ENCODE measurements around the gene RCCD1.

DNA sequence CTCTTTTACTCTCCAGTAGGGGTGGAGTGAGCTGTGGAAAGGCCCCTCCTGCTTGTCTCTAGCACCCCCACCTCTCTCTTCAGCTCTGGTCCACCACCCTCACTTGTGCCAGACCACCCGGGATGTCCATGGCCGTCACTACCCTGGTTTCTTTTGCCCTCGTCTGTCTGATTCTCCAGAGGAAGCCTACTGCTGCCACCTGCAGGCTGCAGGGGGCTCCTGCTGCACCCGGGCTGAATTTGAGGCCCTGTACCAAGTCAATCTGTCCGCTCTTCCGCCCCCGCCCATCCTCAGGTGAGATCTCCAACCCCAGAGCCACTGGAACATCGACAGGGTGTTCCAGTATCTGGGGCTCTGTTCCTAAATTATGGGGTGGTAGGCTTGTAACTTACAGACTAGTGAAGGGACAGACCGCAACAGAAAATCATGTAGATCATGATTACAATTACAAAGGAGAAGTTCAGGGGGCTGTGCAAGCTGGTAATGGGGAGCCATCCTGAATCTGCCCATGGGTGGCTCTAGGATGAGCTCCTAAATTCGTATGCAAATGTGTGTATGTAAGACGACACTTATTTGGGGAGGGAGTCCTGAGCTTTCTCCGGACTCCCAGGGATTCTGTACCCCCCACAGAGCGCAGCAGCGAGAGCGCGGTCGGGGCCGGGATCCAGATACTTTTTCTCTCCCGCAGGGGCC lies 20.3 kb upstream of the RCCD1 start:
- TF ChIP-seq RAD21 (CRISPR knock-in tag; conservative IDR thresholded peaks at IDR 0.05 in 1 of 2, IDR thresholded peaks at IDR 0.05 in 1 of 2) (peak; percentile 61 to 82), EHMT2 (IDR thresholded peaks at IDR 0.05) (no peak), MECOM (CRISPR knock-in tag; IDR thresholded peaks at IDR 0.05) (no peak), POLR2A (conservative IDR thresholded peaks at IDR 0.05) (no peak), FIP1L1 (IDR thresholded peaks at IDR 0.05; ENCODE audit: low read depth, low read length, poor library complexity, severe bottlenecking) (no peak), TRIM24 (IDR thresholded peaks at IDR 0.05) (no peak), ATF1 (CRISPR knock-in tag; IDR thresholded peaks at IDR 0.05) (no peak), ATF1 (tag; IDR thresholded peaks at IDR 0.05) (no peak), ZNF280A (IDR thresholded peaks at IDR 0.05; ENCODE audit: low read depth, partially characterized antibody) (no peak), FOXA1 (IDR thresholded peaks at IDR 0.05; ENCODE audit: borderline replicate concordance) (no peak), MCM3 (IDR thresholded peaks at IDR 0.05) (no peak), GTF2A2 (tag; IDR thresholded peaks at IDR 0.05) (no peak)
- TF ChIP-seq, protein P1, sequence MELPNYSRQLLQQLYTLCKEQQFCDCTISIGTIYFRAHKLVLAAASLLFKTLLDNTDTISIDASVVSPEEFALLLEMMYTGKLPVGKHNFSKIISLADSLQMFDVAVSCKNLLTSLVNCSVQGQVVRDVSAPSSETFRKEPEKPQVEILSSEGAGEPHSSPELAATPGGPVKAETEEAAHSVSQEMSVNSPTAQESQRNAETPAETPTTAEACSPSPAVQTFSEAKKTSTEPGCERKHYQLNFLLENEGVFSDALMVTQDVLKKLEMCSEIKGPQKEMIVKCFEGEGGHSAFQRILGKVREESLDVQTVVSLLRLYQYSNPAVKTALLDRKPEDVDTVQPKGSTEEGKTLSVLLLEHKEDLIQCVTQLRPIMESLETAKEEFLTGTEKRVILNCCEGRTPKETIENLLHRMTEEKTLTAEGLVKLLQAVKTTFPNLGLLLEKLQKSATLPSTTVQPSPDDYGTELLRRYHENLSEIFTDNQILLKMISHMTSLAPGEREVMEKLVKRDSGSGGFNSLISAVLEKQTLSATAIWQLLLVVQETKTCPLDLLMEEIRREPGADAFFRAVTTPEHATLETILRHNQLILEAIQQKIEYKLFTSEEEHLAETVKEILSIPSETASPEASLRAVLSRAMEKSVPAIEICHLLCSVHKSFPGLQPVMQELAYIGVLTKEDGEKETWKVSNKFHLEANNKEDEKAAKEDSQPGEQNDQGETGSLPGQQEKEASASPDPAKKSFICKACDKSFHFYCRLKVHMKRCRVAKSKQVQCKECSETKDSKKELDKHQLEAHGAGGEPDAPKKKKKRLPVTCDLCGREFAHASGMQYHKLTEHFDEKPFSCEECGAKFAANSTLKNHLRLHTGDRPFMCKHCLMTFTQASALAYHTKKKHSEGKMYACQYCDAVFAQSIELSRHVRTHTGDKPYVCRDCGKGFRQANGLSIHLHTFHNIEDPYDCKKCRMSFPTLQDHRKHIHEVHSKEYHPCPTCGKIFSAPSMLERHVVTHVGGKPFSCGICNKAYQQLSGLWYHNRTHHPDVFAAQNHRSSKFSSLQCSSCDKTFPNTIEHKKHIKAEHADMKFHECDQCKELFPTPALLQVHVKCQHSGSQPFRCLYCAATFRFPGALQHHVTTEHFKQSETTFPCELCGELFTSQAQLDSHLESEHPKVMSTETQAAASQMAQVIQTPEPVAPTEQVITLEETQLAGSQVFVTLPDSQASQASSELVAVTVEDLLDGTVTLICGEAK (IDR thresholded peaks at IDR 0.05), result no peak
- TF ChIP-seq, protein P1 (CRISPR knock-in tag; IDR thresholded peaks at IDR 0.05), result no peak
- TF ChIP-seq, protein P2, sequence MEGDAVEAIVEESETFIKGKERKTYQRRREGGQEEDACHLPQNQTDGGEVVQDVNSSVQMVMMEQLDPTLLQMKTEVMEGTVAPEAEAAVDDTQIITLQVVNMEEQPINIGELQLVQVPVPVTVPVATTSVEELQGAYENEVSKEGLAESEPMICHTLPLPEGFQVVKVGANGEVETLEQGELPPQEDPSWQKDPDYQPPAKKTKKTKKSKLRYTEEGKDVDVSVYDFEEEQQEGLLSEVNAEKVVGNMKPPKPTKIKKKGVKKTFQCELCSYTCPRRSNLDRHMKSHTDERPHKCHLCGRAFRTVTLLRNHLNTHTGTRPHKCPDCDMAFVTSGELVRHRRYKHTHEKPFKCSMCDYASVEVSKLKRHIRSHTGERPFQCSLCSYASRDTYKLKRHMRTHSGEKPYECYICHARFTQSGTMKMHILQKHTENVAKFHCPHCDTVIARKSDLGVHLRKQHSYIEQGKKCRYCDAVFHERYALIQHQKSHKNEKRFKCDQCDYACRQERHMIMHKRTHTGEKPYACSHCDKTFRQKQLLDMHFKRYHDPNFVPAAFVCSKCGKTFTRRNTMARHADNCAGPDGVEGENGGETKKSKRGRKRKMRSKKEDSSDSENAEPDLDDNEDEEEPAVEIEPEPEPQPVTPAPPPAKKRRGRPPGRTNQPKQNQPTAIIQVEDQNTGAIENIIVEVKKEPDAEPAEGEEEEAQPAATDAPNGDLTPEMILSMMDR (IDR thresholded peaks at IDR 0.05 in 2 of 3, conservative IDR thresholded peaks at IDR 0.05 in 1 of 3; ENCODE audit: insufficient read depth in 2 of 3, low read depth in 1 of 3, low read length in 3 of 3), result peak; percentile 91 to 95 (median 95)

Data from K562 (cell line).